NCI-H69 (cell line): Measurements from ENCODE around the gene CLDN3.

Source experiments
- DNase-seq: peaks from one replicate; lab custom pipeline; 2025; lab: John Stamatoyannopoulos, UW

Gene CLDN3

GRCh38 chr7:73770860-73771670, 995 bp upstream of the CLDN3 start:
- DNase-seq: no peak

- peak; percentile 75 for DNase-seq
Observed at GRCh38 chr7:73769481-73770001, 529 bp downstream of the CLDN3 start.

- peak; percentile 61 for DNase-seq
Observed at GRCh38 chr7:73768641-73769480, 1.2 kb downstream of the CLDN3 start.

GRCh38 chr7:73766556-73767229, 3.4 kb downstream of the CLDN3 start:
- DNase-seq: no peak

- DNase-seq: no peak
Observed at GRCh38 chr7:73762659-73762999, 7.4 kb downstream of the CLDN3 start.

- no peak for DNase-seq
Observed at GRCh38 chr7:73761854-73762658, 8.0 kb downstream of the CLDN3 start.

GRCh38 chr7:73758581-73759138, 11.4 kb downstream of the CLDN3 start:
- DNase-seq: peak; percentile 47

GRCh38 chr7:73749931-73750776, 19.9 kb downstream of the CLDN3 start:
- DNase-seq: no peak

- peak; percentile 64 for DNase-seq
Observed at GRCh38 chr7:73746378-73746777, 23.7 kb downstream of the CLDN3 start.

- DNase-seq: peak; percentile 99
Observed at GRCh38 chr7:73742753-73743641, 27.1 kb downstream of the CLDN3 start.

- DNase-seq: peak; percentile 80
Observed at GRCh38 chr7:73742338-73742752, 27.7 kb downstream of the CLDN3 start.

- peak; percentile 92 for DNase-seq
Observed at GRCh38 chr7:73741600-73741999, 28.5 kb downstream of the CLDN3 start.

GRCh38 chr7:73740771-73741170, 29.3 kb downstream of the CLDN3 start:
- peak; percentile 53 for DNase-seq

- DNase-seq: no peak
Observed at GRCh38 chr7:73740212-73740611, 29.9 kb downstream of the CLDN3 start.

GRCh38 chr7:73739387-73739767, 30.7 kb downstream of the CLDN3 start:
- DNase-seq: peak; percentile 85

- peak; percentile 99 for DNase-seq
Observed at GRCh38 chr7:73738612-73739386, 31.3 kb downstream of the CLDN3 start, which contains the start of gene ABHD11. Gene ABHD11 (minus strand): TSS chr7:73738802. CDS start chr7:73738770, 32 bp downstream.

- DNase-seq: peak; percentile 72
Observed at GRCh38 chr7:73738220-73738611, 31.9 kb downstream of the CLDN3 start.

- no peak for DNase-seq
Observed at GRCh38 chr7:73737491-73738219, 32.4 kb downstream of the CLDN3 start.
